NCI-H1694 (cell line): ENCODE results near the gene ANKRD1.
"Not testable (repeated sequence)": the region's sequence is repeated elsewhere in the genome, so short reads cannot be mapped to it uniquely, and the experiment has no call there.

ENCODE experiments used
- DNase-seq: peaks from one replicate; lab custom pipeline; 2025; lab: John Stamatoyannopoulos, UW

The ANKRD1 gene

DNA sequence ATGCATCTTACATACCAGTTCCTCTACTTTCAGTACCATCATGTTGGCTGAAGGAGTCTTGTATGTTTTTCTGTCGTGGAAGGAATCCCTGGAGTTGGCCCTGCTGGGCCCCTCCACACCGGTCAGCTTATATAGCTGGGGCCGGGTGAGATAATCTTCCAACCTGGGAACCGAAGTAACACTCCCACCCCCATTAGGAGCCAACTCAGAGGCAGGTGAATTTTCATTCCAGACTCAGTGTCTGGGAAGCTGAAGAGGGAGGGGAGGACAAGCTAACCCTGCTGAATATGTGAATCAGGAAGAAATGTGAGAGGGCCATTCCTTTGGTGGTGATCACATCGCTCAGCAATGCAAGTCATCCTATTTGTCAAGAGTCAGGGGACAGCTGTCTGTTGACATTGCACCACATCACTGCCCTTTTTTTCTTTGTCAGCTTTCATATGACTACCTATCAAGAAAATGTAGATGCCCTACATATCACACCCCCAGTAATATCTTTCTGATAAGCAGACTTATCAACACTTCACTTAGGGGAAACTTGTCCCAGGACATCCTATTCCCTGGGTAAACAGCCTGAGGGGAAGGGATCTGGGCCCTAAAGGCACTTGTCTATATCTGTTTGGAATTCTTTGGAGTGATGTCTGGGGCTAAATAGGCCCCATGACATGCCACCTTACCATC is at the start of gene ANKRD1:
TSS of gene ANKRD1 (minus strand) at position 102 of the 681 bp plus-strand sequence. CDS start at position 42, 60 bp downstream.
- DNase-seq: no peak

DNA sequence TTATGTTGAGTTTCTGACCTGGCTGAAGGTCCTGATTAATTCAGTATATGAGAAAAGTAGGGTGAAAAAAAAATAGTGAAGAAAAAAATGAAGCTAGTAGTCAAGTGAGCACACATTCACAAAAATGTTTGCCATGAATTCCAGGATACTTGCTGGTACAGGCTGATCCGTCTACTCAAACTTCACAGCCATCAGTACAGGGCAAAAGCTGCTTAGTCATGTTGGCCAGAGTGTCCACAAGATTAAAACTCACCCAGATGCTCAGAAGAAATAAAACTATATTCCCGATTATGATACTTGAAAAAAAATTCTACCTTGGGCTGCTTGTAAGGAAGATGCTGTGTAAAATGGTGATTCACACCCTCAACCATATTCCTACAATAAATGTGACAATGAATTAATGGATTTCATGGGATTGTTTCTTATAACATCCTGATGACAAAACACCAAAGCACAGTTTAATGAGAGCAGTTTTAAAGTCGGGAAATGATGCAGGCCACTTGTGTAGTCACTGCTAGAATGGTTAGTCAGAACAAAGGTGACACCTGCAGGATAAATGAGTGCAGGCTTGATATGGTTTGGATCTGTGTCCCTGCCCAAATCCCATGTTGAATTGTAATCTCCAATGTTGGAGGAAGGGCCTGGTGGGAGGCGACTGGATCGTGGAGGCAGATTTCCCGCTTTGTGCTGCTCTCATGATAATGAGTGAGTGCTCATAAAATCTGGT is 49.2 kb upstream of the ANKRD1 start:
- DNase-seq: no peak

DNA sequence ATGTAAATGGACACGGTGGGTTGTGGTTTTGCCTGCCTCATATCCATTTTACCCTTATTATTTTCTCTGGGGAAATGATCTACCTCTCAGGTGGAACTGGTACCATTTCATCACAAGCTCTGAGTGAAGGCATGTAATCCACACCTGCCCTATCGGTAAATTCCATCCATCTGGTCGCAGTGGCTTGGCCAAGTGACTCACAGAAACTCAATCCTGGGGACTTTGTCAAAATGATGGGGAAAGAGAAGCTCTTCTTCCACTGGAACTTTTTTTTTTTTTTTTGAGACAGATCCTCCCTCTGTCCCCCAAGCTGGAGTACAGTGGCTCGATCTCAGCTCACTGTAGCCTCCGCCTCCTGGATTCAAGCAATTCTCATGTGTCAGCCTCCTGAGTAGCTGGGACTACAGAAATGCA is 48.2 kb upstream of the ANKRD1 start:
- DNase-seq: no peak

DNA sequence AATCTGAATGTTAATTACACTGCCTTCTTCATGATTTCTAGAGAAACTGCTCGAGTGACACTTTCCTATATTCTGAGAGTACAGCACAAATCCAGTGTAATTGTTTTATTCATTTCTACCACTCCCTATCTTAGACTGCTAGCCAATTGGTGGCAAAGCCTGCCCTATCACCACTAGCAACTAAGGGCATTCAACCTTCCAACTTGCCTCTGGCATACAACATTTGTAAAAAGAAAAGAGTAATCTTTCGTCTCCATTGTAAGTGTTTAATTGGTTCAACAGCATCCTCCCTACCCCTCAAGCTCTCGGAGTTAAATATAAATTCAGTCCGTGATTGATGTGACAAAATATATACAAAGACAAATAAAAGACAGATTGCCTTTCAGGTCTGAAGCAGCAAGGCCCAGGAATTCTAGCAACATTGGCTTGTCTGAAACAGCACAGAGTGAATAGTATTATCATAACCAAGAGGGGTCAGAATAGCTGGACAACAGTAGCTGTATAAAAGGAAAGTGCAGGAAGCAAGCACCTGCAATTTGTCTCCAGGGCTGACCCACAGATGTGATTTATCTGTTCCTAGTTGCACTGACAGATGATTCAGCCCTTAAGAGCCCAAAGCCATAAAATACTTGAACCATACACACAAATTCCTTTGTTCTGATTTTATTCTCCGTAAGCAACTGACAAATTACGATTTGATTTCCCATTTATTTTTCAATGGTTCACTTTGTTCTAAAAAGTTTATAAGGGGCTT is 47.6 kb upstream of the ANKRD1 start:
- no peak for DNase-seq

DNA sequence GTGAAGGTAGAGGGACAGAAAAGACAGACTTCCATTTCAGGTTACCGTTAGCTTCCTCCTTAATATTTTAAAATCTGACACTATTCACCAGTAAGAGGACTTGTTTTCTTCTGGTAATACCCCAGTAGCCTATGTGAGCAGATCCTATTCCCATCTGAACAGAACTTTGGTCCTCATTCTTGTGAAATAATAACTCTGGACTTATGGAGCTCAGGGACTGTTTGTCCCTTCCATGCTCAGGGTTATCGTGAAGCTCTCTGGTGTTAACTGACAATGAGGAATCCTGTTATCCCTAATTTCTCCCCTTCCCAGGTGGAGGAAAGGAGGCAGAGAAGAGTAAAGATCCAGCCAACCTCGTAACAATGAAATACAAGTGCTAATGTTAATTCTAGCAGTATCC is 47.0 kb upstream of the ANKRD1 start:
- no peak for DNase-seq

DNA sequence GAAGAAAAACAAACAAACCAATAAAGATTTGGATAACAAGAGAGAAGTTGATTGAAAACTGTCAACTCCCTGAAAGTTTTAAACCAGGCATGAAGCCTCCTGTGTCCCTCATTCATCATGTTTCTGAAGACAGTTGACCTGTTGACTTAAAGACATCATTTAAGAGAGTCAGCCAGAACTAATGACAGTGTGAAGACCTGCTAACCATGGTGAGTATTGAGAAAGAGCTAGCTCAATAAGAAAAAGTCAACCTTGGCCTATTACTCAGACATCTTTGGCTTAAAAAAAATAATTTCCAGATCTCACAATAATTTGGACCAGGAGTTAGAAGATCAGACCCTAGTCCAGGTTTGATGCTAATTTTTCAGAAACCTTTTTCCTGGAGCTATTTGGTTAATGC is 45.3 kb upstream of the ANKRD1 start:
- DNase-seq: no peak

DNA sequence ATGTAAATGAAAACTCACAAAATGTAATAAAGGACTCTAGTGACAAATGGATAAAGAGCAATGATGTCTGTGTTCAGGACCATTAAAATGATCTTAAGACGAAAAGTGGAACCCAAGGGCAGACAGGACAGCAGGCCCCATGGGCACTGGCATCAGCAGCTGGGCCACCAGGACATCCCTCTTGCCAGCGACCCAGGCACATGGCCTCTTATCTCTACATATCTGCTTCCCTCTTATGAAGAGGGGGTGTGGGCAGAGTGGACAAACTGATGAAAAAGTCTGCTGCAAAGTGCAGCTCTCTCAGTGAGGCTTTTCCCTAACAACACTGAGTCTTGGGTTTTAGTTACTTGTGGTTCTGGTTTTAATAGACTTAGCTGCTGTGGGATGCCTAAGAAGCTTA is 44.8 kb upstream of the ANKRD1 start:
- no peak for DNase-seq

DNA sequence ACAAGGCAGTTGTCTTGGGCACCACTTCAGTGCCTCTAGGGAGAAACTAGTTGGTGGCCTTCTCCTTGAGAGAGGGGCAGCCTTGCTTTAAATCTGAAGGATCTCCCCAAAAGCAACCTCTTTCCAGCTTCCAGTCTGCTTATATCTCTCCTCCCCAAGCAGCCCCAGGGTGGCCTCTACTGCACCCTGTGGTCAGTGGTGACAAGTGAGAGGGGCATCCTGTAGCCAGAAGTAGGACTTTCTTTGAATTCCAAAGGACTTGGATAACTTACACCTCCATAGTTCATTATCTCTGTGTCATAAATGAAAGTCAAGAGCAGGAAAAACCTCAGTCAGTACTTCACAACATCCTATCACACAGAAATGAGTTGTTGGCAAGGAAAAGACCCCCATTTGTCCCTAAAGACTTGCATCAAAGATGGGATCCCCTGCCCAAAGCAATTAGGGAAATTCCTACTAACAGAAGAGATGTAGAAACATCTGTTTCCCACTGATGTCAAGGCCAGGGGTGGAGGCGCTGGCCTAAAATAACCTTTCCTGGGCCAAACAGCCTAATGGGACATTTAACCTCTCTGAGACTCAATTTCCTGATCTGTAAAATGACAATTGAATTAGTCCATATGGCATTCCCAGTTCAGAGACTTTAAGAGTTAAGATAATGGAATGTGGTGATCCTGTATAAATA is 44.0 kb upstream of the ANKRD1 start:
- DNase-seq: no peak

DNA sequence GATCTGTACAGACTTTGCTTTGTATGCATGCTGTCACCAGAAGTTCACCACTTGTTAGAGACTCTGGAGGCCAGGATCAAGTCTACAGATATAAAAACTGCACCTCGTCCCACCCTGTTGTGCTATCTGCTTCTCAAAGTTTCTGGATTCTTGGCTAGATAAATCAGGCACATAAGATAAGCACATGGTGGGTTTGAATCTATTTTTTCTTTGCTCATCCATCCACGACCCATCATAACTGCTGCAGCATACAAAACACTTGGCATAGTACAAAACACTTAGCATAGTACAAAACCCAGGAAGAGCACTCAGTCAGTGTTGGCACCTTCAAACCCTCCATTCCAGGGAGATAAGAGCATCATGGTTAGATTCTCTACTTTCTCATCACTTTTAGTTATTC is 42.4 kb upstream of the ANKRD1 start:
- no peak for DNase-seq

DNA sequence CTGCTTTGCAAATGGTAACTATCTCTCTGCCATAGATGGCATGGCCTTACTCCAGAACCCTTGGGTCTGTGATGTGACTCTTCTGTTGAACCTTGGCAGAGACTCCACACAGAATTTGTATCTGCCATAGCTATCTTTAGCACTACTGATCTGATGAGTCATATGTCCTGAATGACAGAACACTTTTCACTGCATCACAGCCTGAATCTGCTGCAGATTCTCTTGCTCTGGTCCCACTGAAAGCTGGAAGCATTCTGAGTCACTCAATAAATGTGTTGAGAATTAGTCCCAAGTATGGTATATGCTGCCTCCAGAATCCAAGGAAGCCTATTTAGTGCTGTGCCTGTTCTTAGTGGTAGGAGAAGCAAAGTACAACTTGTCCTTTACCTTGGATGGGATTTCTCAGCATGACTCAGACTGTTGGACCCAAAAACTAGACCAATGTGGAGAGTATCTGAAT is 39.5 kb upstream of the ANKRD1 start:
- DNase-seq: no peak

DNA sequence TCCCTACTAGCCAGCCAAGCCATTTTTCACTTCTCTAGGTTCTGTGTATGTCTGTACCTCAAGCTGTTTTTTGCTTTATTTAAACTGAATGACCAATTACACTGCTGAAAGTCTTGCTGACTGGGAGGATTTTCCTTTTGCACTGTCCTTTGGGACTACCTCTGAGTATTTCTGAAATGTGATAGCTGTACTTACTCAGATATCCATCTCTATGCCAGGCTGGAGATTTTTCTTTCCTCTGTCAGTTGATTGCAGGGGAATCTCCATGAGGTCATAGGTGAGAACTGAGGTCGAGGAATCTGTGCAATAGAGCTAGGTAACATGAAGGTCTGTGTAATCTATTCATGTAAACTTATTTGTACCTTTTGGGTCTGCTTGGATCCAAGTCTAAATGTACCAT is 38.9 kb upstream of the ANKRD1 start:
- DNase-seq: no peak

DNA sequence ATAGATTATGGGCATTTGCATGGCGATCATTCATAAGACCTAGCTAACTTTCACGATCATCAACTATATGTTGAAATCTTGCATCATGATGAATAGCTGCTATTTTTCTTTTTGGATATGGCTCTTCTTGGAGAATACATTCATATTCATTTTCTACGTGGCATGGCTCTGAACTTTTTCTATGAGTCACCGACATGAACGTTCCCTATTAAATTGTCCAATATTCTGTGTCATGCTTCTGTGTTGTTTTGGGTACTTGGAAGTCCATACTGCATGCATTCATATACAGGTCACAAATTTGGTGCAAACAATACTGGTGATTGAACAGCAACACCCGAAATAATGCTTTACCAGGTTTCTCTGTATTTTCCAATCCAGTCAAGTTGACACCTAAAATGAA is 37.9 kb upstream of the ANKRD1 start:
- DNase-seq: no peak

DNA sequence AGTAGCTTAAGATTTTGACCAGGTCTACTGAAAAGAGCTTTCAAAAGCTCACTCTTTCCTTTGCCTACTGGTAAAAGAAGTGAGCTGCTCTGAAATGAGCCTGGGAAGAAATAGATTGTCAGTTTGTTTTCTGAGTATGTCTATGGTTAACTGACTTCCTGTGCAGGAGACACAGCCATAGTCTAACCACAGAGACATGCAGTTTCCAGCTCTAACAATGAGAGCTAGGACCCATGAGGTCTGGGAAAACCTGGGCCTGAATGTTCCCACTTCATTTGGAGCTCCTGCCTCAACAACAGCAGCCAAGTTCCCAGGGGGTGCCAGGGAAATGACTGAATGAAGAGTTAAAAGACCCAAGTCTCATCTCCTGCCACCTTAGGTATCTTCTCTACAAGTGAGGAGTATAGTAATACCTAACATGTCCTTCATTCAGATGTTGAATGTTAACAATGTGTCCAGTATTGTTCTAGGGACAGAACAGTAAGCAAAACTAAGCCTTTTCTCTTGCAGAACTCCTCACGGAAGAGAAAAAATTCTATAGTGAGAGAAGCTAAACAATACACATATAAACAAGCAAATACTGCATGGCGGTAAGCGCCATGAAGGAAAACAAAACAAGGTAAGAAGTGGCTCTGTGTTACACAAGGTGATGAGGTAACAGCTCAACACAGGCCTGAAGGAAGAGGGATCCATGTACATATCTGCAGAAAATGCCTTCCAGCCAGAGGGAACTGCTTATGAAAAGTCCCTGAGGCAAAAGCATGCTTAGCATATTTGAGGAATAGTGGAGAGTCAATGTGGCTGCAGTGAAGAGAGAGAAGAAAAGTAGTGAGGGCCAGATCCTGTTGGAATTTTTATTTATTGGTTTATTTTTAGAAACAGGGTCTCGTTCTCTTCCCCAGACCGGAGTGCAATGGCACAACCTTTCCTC is 26.4 kb upstream of the ANKRD1 start:
- no peak for DNase-seq

DNA sequence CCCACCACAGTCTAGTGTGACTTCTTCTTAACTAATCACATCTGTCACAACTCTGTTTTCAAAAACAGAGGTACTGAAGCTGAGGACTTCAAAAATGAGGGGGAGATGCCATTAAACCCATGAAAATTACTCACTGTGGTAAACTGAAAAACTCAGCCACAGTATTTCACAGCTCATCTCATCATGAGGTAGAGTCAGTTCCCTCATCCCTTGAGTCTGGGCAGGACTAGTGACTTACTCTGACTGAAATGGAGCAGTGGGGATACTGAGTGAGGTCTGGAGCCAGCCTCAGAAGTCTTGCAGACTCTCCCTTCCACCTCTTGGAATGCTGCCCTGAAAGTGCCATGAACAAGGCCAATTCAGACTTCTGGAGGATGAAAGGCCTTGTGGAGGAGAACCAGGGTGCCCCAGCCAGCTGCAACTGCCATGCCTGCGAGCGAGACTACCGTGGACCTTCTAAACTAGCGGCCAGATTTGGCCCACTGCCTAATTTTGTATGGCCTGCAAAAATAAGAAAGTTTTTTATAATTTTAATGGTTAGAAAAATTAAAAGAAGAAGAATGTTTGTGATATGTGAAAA is 24.7 kb upstream of the ANKRD1 start:
- DNase-seq: no peak

DNA sequence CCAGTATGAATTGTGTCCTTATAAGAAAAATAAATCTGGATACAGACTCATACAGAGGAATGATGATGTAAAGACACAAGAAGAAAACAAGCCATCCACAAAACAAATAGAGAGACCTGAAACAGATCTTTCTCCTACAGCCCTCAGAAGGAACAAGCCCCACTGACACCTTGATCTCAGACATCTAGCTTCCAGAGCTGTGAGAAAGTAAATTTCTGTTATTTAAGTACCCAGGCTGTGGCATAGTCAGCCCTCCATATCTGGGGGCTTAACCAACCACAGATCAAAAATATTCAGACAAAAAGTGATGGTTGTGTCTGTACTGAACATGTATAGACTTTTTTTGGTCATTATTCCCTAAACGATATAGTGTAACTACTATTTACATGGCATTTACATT is 23.9 kb upstream of the ANKRD1 start:
- DNase-seq: no peak

DNA sequence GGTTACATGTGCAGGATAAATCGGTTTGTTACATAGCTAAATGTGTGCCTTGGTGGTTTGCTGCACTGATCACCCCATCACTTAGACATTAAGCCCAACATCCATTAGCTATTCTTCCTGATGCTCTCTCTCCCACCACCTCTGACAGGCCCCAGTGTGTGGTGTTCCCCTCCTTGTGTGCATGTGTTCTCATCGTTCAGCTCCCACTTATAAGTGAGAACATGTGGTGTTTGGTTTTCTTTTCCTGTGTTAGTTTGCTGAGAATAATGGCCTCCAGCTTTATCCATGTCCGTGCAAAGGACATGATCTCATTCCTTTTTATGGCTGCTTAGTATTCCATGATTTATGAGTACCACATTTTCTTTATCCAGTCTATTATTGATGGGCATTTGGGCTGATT is 22.1 kb upstream of the ANKRD1 start:
- DNase-seq: not testable (repeated sequence)

DNA sequence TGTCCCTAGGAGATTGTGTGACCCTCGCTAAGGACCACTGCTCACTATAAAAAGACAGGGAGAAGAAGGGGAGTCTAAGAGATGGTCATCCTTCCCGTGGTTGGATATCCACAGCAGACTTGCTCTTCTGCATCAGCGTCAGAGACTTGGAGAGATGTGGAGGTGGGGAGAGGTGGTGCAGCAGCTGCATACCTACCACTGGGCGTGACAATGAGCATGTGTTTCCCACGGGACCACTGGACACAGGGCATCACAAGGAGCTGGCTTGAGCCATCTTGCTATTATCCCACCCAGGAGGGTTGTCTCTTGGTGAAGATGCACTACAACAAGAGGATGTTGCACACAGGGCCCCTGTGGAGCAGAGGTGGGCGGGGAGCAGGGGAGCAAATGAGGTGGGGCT is 18.8 kb upstream of the ANKRD1 start:
- no peak for DNase-seq

DNA sequence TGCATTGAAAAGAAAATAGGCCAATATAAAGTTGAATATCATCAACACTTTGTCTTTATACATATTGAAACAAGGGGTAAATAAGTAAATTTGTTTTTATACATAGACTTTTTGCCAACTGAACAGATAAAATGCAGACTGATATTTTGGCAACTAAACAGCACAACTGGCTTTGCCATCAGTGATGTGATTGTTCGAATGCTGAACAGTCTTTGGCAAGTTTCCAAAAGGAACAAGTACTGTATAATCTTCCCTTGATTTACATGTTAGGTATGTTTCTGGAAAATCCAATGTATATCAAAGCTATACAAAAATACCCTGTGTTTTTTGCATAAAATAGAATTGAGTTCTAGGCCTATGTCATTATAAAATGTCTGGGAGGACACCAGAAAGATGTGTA is 18.2 kb upstream of the ANKRD1 start:
- no peak for DNase-seq

DNA sequence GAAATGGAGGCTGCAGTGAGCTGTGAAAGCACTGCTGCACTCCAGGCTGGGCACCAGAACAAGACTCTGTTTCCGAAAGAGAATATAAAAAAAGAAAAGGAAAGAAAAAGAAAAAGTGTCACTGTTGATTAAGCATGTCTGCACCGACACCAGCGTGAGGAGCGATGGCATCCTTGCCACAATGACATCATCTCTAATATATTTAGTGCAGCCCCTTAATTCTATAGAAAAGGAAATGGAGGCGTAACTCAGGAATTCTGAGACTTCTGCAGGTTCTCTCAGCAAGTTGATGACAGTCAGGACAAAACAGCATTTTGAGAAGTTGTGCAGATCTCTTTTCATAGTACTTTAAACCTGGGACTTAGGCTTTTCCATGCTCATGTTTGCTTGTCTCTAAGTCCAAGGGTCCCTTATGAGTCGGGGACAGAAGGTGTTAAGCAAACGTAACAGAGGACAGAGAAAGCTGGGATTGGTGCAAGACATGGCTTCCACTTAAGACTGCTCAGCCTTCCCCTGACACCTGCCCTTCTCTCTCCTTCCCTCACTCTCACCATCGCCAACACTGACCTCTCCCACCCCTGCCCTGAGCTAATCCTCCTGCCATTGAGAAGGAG is 16.9 kb upstream of the ANKRD1 start:
- DNase-seq: no peak

DNA sequence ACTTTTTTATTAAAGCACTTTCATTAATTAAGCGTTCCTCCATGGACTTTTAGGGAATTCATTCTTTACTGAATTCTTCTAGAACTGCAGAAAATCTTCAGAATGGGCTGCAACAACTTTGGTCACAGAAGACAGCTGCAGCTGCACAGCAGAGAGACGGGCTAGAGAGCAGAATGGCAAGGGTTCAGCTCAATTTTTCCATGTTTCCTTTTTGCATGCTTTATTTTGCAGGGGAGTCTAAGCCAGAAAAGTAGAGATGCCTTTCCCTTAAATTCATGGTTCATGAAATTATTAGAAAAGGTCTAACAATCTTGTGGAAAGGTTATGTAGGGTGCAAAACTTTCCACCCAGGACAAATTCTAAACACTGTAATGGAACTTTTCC is 15.4 kb upstream of the ANKRD1 start:
- no peak for DNase-seq
